Hepatic stellate cell (primary cell): ENCODE data around the gene ACSL6.

Experiments used
- DNase-seq: peaks from one replicate; pipeline ENCODE4 v3.0.0; 2011; ENCODE audit warnings: low spot score

ACSL6 gene, protein sequence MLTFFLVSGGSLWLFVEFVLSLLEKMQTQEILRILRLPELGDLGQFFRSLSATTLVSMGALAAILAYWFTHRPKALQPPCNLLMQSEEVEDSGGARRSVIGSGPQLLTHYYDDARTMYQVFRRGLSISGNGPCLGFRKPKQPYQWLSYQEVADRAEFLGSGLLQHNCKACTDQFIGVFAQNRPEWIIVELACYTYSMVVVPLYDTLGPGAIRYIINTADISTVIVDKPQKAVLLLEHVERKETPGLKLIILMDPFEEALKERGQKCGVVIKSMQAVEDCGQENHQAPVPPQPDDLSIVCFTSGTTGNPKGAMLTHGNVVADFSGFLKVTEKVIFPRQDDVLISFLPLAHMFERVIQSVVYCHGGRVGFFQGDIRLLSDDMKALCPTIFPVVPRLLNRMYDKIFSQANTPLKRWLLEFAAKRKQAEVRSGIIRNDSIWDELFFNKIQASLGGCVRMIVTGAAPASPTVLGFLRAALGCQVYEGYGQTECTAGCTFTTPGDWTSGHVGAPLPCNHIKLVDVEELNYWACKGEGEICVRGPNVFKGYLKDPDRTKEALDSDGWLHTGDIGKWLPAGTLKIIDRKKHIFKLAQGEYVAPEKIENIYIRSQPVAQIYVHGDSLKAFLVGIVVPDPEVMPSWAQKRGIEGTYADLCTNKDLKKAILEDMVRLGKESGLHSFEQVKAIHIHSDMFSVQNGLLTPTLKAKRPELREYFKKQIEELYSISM

GRCh38 chr5:132011622-132012343, at the start of gene ACSL6:
TSS of gene ACSL6 (minus strand) at chr5:132011658. CDS start at chr5:132011553, 105 bp downstream.
- peak; percentile 28 for DNase-seq

DNA sequence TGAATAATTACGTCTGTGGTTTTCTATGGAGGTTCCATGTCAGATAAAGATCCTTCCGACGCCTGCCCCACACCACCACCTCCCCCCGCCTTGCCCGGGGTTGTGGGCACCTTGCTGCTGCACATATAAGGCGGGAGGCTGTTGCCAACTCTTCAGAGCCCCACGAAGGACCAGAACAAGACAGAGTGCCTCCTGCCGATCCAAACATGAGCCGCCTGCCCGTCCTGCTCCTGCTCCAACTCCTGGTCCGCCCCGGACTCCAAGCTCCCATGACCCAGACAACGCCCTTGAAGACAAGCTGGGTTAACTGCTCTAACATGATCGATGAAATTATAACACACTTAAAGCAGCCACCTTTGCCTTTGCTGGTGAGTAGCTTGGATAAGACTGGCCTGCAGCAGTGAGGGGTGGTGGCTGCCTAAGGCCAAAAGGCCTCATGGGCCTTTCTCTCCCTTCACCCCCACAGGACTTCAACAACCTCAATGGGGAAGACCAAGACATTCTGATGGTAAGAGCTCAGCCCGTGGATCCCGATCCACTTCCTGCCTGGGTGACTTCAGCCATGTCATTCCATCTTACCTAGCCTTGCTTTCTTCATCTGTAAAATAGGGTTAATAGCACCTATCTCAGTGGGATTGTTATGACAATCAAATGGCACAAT, 49.2 kb upstream of the ACSL6 start, which contains the start of gene IL3:
Gene IL3, plus strand, starts transcription at position 155 of the 661 bp plus-strand sequence. Its CDS starts 52 bp downstream, at position 207.
- DNase-seq = no peak

DNA sequence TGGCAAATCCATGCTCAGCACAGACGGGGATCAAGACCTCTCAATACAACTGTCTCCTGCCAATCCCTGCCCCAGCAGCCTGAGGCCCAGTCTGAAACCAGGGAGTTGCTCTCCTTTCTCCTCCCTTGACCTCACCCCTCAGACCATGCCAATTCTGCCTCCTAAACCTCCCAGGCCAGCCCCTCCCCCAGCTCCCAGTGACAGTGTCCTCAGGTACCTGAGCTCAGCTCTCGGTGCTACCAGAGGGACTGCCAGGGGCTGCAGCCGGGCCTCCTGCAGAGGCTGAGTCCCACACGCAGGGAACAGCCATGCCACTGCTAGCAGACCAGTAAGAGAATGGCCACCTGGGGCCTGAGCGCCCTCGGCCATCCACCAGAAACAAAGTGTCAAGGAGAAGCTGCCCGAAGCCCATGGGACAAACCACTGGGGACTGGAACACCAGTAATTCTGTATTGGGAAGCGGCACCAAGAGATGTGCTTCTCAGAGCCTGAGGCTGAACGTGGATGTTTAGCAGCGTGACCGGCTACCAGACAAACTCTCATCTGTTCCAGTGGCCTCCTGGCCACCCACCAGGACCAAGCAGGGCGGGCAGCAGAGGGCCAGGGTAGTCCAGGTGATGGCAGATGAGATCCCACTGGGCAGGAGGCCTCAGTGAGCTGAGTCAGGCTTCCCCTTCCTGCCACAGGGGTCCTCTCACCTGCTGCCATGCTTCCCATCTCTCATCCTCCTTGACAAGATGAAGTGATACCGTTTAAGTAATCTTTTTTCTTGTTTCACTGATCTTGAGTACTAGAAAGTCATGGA, 48.4 kb upstream of the ACSL6 start:
- no peak for DNase-seq

DNA sequence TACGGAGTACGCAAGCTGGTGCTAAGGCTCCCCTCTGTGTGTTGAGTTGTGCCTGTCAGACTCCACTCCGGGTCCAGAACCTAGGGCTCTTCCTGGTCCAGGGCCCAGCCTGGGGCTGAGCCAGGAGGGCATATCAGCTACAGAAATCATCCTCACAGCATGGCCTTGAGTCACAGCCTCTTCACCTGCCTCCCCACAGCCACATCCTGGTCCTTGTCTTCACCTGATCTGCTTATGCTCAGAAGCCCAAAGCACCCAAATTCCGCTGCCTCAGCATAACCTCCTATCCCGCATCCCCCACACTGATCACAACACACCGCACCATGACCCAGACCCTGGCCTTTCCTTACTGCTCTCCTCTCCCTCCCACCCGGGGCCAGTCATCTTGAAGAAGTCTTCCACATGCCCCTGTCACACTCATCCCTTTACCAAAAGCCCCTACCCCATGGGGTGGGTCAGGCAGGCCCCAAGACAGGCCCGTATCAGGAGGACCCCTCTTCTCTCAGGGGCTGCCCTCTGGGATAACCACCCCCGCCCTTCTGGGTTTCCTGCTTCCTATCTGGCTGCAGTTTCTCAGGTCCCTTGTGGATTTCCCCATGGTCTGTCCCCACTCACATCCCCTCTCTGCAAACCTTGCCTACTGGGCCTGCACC, 47.7 kb upstream of the ACSL6 start:
- no peak for DNase-seq

DNA sequence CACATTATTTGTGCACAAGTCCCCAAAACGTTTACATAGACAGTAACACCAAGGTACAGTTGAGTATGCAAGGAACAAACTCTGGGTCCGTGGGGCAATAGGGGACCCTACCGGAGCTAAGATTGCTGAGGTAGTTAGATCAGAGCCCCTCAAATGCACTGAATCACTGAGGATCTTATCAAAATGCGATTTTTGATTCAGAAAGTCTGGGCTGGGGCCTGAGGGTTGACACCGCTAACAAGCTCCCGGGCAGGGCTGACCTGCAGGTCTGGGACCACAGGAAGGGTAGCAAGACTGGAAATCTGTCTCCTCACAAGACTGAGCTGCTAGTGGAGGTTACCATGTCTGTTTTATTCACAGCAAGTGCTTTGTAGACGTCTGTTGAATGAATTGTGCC, 47.2 kb upstream of the ACSL6 start:
- DNase-seq = no peak

DNA sequence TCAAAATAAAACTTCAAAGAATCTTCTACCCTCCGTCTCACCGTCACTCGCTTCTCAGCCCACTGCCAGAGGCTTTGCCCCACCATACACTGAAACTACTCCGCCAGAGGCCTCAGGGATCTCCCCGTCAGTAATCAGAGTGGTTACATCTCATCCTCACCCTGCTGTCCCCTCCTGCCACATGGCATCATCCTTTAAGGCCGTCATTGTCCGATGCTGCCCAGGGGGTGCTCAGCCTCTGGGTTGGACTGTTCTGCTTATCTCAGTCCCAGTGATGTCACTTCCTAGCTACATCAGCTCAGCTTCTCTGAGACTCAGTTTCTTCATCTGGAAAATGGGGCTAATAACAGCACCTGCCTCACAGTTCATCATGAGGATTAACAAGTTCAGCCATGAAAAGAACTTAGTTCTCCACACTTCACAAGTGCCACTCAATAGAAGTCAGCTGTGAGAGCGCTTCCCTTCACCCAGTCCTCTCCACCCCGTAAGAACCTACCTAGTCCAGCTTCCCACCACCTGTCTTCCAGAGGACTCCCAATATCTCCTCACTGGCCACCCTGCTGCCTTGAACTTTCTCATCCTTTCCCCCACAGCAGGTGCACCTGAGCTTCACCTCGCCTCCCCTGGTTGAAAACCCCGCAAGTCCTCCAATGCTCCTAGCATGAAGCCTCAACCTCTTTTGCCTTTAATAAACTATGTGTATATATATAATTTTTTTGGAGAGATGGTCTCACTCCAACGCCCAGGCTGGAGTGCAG, 46.2 kb upstream of the ACSL6 start:
- peak; percentile 3 for DNase-seq

DNA sequence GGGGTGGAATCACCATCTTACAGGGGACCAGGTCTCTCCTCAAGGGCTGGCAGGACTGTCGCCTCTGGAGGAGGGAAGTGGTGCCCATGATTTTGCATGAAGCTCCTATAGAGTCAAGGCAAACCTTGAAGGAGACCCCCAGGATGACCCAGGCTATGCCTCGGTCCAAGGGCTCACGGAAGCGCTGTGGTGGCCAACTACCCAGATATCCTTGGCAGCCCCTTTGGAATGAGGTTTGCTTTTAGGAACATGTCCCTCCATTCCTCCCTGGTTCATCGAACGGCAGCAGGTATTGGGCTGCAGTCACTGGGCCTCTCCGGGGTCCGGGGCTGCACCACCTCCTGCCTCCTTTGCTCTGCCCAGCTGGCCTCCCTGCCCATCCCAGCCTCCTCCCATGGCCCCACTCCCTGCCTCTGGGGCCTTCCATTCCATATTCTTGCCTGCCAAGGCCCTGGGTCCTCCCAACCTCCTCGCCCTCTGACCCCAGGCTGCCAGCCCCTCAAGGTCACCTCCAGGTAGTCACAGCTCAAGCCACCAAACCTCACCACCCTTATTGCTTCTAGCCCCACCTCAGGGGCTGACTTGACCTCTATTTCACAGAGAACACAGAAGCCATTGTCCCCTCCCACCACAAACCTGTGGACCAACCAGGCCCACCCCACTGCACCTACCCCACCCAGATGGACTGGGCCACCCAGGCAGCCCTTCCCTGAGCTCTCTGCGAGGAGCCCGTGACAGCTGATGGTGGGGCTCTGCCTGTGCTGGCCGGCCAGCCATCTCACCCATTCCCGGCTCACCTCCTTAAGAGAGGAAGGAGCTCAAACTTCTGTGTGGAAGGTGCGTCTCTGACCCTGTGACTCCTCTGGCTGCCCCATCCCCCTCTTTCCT, 45.4 kb upstream of the ACSL6 start:
- DNase-seq = peak; percentile 2

DNA sequence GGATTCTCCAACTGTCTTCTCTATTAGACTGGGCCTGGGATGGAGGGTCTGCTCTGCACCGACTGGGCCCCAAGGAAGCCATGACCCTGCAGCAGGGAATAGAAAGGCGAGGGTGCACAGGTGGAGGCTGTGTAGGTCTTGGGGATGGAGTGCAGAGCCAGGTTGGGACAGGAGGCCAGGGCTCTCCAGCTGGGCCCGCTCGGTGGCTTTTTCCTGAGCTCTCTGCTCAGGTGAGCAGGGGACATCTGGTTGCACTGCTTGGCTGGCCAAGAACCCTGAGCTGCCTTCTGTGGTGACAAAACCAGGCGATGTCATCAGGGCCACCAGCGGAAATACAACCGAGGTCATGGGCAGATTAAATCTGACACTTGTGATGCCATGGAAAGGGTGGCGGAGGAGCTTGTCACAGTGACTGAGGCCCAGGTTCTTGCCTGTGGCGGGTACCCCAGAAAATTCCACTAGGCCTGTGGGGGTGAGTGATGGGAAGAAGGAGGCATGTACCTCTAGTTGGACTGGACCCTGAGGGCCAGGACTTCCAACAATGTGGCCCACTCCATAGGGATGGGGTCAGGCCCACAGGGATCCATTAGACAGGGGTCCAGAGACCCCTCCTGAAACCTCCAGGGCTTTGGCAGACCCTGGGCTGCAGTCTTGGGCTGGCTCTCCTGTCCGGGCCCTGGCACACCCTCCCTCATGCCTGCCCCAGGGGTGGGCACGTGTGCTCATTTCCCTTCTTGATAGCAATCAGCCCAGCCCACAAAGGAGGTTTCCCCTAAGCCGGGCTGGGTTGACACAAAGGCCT, 44.6 kb upstream of the ACSL6 start:
- peak; percentile 4 for DNase-seq

DNA sequence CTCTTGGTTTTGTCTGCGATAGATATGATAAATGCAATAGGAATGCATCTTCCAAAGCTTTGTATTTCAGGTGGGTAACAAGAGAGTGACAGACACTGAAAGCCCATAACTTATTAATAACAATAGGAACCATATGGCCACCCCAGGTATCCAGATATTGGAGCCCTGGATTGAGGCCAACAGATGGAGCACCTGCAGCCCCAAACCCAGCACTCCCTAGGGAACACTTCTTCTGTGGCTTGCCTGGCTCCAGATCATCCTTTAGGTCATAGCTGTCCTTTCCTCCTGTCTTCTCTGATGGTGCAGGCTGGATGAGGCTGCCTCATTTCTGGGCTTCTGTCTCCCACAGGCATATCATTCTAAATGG, 44.0 kb upstream of the ACSL6 start:
- DNase-seq = peak; percentile 1

DNA sequence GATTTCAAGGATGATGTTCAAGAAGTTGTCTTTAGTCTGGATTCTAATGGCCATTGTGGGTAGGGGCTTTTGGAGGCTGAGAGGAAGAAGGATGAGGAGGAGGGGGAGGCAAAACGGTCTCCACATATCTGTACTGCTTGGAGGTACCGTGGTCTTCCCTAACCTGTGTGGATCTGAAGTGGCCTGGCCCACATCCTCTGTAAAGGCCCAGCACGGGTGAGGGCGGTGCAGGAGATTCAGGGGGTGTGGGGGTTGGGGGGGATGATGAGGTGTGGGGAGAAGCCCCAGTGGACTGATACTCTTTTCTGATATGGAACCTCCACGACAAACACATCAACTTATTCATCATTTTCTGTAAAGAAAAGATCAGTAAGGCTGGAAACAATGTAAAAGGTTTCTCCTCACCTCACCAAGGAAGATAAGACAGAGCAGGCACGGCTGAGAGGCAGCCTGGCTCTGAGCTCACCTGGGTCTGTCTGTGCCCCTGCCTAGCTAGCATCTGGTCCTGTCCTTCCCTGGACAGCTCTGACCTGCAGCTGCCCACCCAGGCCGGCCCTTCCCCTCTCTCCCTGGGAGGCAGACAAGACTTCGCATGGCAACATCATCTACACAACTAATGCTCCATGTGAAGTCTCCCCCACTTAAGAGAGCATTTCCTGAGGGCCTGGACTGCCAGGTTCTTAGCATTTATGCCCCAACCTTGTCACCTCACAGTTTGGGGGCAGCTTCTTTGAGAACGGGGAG, 43.4 kb upstream of the ACSL6 start:
- DNase-seq = no peak

GRCh38 chr5:132054031-132054696, 42.7 kb upstream of the ACSL6 start:
- DNase-seq = no peak

GRCh38 chr5:132053483-132053882, 42.0 kb upstream of the ACSL6 start:
- DNase-seq = no peak

DNA sequence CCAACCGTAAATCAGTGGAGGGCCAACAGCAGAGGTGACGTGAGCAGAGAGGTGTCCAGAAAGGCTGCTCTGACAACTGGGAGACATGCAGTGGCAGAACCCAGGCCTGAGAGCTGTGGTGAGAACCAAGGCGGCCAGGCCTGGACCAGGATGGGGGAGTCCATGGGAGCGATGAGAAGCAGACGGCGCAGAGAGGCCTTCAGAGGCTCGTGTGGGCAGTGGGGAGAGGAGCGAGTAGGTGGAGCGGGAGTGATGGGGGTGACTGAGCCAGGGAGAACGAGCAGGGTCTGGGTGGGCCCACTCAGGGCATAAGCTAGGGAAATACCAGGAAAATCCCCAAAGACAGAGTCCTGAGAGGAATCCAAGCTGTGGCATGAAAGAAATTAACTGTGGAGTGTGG, 41.1 kb upstream of the ACSL6 start:
- DNase-seq = no peak

GRCh38 chr5:132050661-132051552, 39.4 kb upstream of the ACSL6 start:
- no peak for DNase-seq

GRCh38 chr5:132050136-132050535, 38.7 kb upstream of the ACSL6 start:
- DNase-seq = no peak

DNA sequence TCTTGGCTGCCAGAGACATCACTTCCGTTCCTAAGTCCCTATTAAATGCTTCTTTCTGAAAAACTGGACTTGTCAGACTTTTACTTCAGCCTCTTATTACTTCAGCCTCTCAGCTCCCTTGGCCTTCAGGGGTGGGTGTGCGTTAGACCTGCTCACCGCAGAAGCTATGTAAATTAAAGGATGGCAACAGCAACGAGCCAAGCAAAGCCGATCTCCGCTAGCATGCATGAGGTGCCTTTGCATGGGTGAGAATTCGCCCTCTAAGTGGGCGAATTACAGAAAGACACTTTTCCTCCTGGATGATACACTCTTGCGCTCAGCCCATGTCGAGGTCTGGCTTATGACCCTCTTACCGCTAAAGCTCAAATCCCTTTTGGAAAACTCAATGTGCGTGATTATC, 38.1 kb upstream of the ACSL6 start:
- no peak for DNase-seq
